ENCODE data around the gene MKRN2. TPM values are rescaled to one million over a fixed set of nuclear protein-coding genes. Genes with fewer than 3 reads are reported as not detected.

MKRN2 gene
- 10 to 100 TPM; 21.5 to 28.9 (median 23.6) TPM for total RNA-seq

- H3K4me1 ChIP-seq = peaks cover 0 to 48% (median 2%) of the 10 kb centered on the region in 4 donors
Measured at GRCh38 chr3:12556690-12557472, at the start of gene MKRN2. Gene MKRN2, plus strand, starts transcription at chr3:12557087. Its CDS starts 64 bp downstream, at chr3:12557151.

GRCh38 chr3:12507591-12508281, 49.2 kb upstream of the MKRN2 start:
- no peaks in the 10 kb centered on the region for H3K27me3 ChIP-seq
- TF ChIP-seq CTCF (IDR thresholded peaks at IDR 0.05) (no peak), POLR2A (IDR thresholded peaks at IDR 0.05) (no peak)
- H3K9me3 ChIP-seq = no peaks in the 10 kb centered on the region
- H3K36me3 ChIP-seq = peaks cover 0 to 35% (median 0%) of the 10 kb centered on the region in 3 donors
- DNase-seq = no peak
- H3K27ac ChIP-seq = no peak overlapping the region
- H3K4me3 ChIP-seq = no peak overlapping the region
- no peaks in the 10 kb centered on the region for H3K4me1 ChIP-seq

More at GRCh38 chr3:12556690-12557472, at the start of gene MKRN2:
- Histone ChIP-seq H3K27ac (peak within 1 kb of the TSS; percentile 90 to 95 (median 94)), H3K4me3 (peak within 1 kb of the TSS; percentile 71 to 91 (median 75)), H3K27me3 (no peaks in the 10 kb centered on the region), H3K9me3 (no peaks in the 10 kb centered on the region), H3K36me3 (no peaks in the 10 kb centered on the region)
- peak; percentile 71 to 96 (median 93) for DNase-seq
- TF ChIP-seq CTCF (IDR thresholded peaks at IDR 0.05) (peak in 1 of 6 experiments; percentile 4), POLR2A (IDR thresholded peaks at IDR 0.05) (peak; percentile 98)

GRCh38 chr3:12508291-12508700, 48.6 kb upstream of the MKRN2 start:
- no peaks in the 10 kb centered on the region for H3K4me1 ChIP-seq
- H3K4me3 ChIP-seq = no peak overlapping the region
- H3K9me3 ChIP-seq = no peaks in the 10 kb centered on the region
- no peak overlapping the region for H3K27ac ChIP-seq
- H3K36me3 ChIP-seq = peaks cover 0 to 30% (median 0%) of the 10 kb centered on the region in 3 donors
- no peaks in the 10 kb centered on the region for H3K27me3 ChIP-seq
- no peak for TF ChIP-seq POLR2A (IDR thresholded peaks at IDR 0.05)
- TF ChIP-seq CTCF (IDR thresholded peaks at IDR 0.05) = no peak
- DNase-seq = no peak

GRCh38 chr3:12509466-12509865, 47.4 kb upstream of the MKRN2 start:
- TF ChIP-seq POLR2A (IDR thresholded peaks at IDR 0.05) (no peak), CTCF (IDR thresholded peaks at IDR 0.05) (no peak)
- no peaks in the 10 kb centered on the region for H3K4me1 ChIP-seq
- no peak overlapping the region for H3K27ac ChIP-seq
- H3K4me3 ChIP-seq = no peak overlapping the region
- DNase-seq = no peak
- H3K36me3 ChIP-seq = peaks cover 0 to 19% (median 0%) of the 10 kb centered on the region in 3 donors
- no peaks in the 10 kb centered on the region for H3K27me3 ChIP-seq
- H3K9me3 ChIP-seq = no peaks in the 10 kb centered on the region

GRCh38 chr3:12512534-12513118, 44.3 kb upstream of the MKRN2 start:
- Histone ChIP-seq H3K4me3 (no peak overlapping the region), H3K36me3 (peaks cover 0 to 8% (median 0%) of the 10 kb centered on the region in 3 donors), H3K27me3 (no peaks in the 10 kb centered on the region), H3K4me1 (no peaks in the 10 kb centered on the region), H3K9me3 (no peaks in the 10 kb centered on the region), H3K27ac (no peak overlapping the region)
- no peak for TF ChIP-seq CTCF (IDR thresholded peaks at IDR 0.05)
- TF ChIP-seq POLR2A (IDR thresholded peaks at IDR 0.05) = no peak
- DNase-seq = no peak

All from Peyer's patch (tissue), 4 donors.